IPS-18c (cell line): ENCODE results near the gene WDR81.

Source experiments
- H3K4me3 ChIP-seq: 2 replicates; pipeline ENCODE4 v1.7.0; 2013; ENCODE audit warnings: low read depth, mild to moderate bottlenecking, low read length, moderate library complexity; ENCODE audit not compliant: insufficient read depth
- H3K9me3 ChIP-seq: one replicate; pipeline ENCODE4 v1.6.1; 2013; ENCODE audit warnings: mild to moderate bottlenecking, low read length, moderate library complexity; ENCODE audit not compliant: control insufficient read depth, insufficient read depth

Gene WDR81

DNA sequence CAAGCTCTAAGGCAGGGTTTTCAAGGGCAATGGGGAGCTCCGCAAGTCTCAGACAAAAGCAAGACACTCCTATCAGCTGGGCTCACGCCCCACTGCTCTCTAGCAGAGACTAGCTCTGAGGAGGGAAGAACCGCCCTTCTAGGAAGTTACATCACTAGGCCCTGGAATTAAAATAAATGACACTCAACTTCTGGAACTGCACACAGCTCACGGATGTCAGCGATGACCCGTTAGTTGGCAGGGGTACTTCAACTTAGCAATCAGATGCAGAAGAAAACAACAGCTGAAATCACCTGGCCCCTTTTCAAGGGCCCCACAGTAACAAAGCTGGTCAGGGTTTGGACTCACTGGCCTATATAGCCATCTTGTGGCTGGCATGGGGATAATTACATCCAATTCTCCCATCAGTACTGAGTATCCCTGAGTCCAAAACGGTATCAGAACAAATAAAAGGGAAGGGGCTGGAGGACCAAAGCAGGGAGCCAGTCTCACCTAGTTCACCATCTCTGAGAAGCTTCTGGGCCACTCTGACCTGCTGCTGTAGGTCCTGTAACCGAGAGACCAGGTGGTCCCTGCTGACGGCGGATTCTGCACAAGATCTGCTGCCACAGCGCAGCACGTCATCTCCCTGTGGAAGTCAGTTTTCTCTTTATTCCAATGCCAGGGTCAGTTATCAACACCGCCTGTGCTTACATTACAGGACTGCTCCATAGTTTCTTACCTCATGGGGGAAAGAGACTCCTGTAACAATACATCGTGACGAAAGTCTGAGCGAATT, 59.5 kb downstream of the WDR81 start:
- Histone ChIP-seq H3K4me3 (no peak overlapping the region), H3K9me3 (peaks cover 3% of the 10 kb centered on the region)

GRCh38 chr17:1785930-1786329, 61.4 kb downstream of the WDR81 start:
- Histone ChIP-seq H3K4me3 (no peak overlapping the region), H3K9me3 (peaks cover 3% of the 10 kb centered on the region)

DNA sequence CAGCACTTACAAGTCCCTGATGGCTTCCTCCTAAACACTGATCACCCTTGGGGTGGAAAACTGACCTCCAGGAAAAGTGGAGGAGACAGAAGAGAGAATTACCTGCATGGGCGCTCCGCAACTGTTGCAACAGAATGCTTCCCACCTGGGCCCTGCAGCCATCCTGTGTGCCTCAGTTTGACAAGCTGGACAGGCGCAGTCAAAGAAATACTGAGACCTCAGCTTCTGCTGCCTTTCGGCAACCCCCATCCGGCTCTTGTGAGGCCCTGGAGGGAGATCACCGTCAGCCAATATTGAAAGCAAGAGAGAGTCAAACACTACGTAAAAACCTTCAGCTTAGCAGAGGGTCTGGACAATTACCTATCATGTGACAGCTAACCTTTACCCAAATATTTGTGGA, 62.2 kb downstream of the WDR81 start:
- peaks cover 3% of the 10 kb centered on the region for H3K9me3 ChIP-seq
- no peak overlapping the region for H3K4me3 ChIP-seq

- Histone ChIP-seq H3K4me3 (no peak overlapping the region), H3K9me3 (peaks cover 3% of the 10 kb centered on the region)
Observed at GRCh38 chr17:1787301-1787902, 62.9 kb downstream of the WDR81 start.
